Measurements from ENCODE around the gene ZCCHC17.
A peak's percentile ranks its signal among the peaks of the same experiment; 100 is the strongest.

The ZCCHC17 gene

GRCh38 chr1:31412732-31413404 lies 116.0 kb downstream of the ZCCHC17 start, which contains the start of gene SERINC2:
Gene SERINC2 (plus strand): TSS chr1:31413213. CDS start chr1:31413266, 53 bp downstream.
- peak; percentile 66 to 70 for DNase-seq (ENCODE audit: low read depth in 1 of 2, low spot score in 1 of 2)
- in situ Hi-C loops (cut with HindIII; ENCODE audit: low pct_unique_long_range_greater_than_20kb, low sequenced_read_pairs), result no loop called here
- TF ChIP-seq JUND (IDR thresholded peaks at IDR 0.05; ENCODE audit: low read depth), result no peak

- no peak for TF ChIP-seq JUND (IDR thresholded peaks at IDR 0.05; ENCODE audit: low read depth)
- in situ Hi-C loops (cut with HindIII; ENCODE audit: low pct_unique_long_range_greater_than_20kb, low sequenced_read_pairs), result no loop called here
- DNase-seq (ENCODE audit: low read depth in 1 of 2, low spot score in 1 of 2), result peak in 1 of 2 experiments; percentile 72
These were observed 116.7 kb downstream of the ZCCHC17 start for GRCh38 chr1:31413405-31414001.
